GM18868 (cell line): Measurements from ENCODE around the gene RPL9.
"Not testable (repeated sequence)": the region's sequence is repeated elsewhere in the genome, so short reads cannot be mapped to it uniquely, and the experiment has no call there.

Source experiments
- ATAC-seq: cut with Tn5 transposase; IDR thresholded peaks from one replicate; pipeline ENCODE4 v1.9.1; 2021; ENCODE audit warnings: mild to moderate bottlenecking, moderate library complexity; ENCODE audit not compliant: unreplicated experiment

The RPL9 gene

DNA sequence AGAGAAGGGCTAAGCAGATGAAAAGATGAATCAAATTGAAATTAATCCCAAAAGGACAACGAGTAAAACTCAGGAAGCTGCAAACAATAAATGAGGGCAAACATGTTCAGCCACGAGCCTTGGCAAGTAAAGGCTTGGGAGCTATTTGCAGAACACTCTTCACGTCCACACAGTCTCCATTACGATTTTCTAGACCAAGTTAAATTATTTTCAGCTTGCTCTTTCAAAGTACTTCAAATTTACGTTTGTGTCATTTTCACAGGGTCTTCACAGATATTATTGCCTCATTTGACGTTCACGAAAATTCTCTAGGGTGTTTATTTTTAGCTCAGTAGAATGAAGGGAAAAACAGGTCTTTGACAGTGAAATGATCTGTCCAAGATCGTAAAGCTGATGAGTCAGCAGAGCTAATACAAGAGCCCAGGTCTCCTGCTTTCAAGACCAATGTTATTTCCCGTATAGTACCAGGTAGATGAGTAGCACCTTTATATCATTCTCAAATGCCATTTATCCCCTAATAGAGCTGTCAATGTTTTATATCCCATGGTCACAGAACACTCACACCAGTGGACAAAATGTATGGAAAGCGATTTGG, 31.1 kb downstream of the RPL9 start:
- ATAC-seq, result no peak

DNA sequence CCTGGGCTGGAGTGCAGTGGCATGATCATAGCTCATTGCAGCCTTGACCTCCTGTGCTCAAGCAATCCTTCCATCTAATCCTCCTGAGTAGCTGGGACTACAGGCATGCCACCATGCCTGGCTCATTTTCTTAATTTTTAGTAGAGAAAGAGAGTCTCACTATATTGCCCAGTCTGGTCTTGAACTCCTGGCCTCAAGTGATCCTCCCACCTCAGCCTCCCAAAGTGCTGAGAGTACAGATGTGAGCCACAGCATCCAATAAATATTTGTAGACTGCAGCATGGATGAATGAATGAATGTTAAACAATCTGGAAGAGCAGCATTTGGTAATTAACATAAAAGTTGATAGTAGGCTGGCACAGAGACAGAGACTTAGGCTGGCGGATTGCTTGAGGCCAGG, 32.0 kb downstream of the RPL9 start:
- no peak for ATAC-seq

DNA sequence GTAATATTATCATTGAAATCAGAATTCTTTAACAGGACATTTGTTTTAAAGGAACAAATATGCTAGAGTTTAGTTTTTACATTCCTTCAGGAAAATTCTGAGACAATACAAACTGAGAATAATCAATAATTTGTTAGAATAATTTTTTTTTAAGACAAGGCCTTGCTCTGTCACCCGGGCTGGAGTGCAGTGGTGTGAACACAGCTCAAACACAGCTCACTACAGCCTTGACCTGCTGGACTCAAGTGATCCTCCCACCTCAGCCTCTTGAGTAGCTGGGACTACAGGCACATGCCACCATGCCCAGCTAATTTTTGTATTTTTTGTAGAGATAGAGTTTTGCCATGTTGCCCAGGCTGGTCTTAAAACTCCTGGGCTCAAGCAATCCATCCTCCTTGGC, 33.4 kb downstream of the RPL9 start:
- not testable (repeated sequence) for ATAC-seq

DNA sequence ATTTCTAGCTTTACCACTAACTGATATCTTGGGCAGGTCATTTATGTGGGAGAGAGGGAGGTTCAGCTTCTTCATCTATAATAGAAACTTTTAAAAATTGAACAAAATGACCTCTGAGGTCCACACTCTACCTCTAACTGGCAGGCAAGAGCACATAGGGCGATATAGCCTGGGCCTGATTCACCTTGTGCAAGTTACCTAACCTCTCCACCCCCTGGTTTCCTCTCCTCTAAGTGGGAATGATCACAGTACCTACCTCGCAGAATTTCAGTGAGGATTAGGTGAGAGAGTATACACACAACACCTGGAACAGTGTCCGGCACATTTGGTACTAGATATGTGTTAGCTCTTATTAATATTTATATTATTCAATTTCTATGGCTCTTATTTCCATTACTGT, 36.5 kb downstream of the RPL9 start:
- ATAC-seq, result no peak

DNA sequence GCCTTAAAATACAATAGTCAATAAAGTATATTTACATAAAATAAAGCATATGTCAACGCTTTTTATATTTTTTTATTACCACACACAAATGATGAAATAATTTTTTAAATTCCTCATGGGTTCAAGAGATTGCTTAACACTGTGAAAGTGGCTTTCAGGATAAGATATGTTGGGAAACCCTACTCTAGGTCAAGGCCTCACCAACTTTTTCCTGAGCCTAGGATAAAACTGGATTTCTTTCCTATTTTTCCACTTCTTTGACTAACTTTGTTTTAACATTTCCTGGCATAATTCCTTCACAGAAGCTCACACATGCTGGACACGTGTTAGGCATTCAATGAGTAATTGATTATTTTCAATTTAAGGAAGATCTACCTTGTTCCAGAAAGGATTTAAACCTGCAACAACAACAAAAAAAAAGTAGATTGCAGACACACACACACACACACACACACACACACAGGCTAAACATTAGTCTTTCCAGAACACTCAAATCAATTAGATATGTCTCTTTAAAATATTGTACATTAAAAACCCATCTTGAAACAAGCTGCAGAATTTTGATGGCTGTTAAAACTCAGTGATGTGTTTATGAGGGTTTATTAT, 42.9 kb downstream of the RPL9 start:
- ATAC-seq, result no peak

DNA sequence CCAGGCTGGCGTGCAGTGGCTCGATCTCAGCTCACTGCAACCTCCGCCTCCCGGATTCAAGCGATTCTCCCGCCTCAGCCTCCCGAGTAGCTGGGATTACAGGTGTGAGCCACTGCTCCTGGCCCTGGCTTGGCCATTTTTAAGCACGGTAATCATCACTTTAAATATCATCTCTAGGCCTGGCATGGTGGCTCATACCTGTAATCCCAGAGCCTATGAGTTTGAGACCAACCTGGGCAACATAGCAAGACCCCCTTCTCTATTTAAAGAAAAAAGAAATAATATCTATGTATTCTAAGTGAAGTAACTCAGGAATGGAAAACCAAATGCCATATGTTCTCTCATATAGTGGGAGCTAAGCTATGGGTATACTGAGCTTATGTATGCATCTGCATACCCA, 47.2 kb downstream of the RPL9 start:
- ATAC-seq, result not testable (repeated sequence)

DNA sequence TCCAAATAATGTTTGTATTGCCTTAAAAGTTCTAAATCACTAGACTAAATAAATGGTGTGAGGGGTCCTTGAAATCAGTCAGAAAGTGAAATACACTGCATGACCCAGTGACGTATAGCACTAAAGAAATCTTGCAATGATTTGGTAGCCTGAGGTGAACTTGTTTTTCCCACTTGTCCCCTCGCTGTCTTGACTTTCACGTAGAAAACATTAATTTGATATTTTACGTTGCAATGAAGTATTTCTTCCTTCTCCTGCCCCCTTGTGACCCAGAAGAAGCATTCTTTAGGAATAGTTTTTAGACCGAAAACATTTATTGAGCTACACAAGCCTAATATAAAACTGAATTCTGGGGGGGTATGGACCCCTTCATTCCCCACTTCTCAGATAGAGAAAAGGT, 48.3 kb downstream of the RPL9 start:
- no peak for ATAC-seq

DNA sequence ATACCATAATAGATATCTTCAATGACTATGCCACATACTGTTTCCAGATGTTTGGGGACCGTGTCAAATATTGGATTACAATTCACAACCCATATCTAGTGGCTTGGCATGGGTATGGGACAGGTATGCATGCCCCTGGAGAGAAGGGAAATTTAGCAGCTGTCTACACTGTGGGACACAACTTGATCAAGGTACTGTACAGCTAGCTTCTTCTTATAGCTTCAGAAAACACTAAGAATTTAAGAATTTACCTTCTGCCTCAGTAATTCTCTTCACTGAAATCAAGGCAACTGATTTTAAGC, 51.2 kb downstream of the RPL9 start:
- no peak for ATAC-seq

DNA sequence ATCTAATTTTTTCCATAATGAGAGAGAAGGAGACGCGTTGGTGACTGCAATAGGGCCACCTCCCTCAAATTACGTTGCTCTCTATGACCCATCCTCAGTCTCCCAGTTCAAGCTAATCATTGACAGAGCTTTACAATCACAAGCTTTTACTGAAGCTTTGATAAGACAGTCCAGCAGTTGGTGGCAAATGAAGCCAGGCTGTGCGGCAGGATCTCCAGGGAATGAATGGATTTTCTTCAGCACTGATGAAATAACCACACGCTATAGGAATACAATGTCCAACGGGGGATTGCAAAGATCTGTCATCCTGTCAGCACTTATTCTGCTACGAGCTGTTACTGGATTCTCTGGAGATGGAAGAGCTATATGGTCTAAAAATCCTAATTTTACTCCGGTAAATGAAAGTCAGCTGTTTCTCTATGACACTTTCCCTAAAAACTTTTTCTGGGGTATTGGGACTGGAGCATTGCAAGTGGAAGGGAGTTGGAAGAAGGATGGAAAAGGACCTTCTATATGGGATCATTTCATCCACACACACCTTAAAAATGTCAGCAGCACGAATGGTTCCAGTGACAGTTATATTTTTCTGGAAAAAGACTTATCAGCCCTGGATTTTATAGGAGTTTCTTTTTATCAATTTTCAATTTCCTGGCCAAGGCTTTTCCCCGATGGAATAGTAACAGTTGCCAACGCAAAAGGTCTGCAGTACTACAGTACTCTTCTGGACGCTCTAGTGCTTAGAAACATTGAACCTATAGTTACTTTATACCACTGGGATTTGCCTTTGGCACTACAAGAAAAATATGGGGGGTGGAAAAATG, 51.7 kb downstream of the RPL9 start, which contains the start of gene KLB:
Gene KLB (plus strand): TSS at position 168 of the 821 bp plus-strand sequence. CDS start 20 bp downstream, at position 188.
- no peak for ATAC-seq
